Panc1 (cell line): ENCODE results near the gene UGT8. TPM values are rescaled to one million over a fixed set of nuclear protein-coding genes. Genes with fewer than 3 reads are reported as not detected.
"Not testable (repeated sequence)": the region's sequence is repeated elsewhere in the genome, so short reads cannot be mapped to it uniquely, and the experiment has no call there.

Source experiments
- ATAC-seq: fragments of 200-7000 bp; cut with Tn5 transposase; 2 replicates; pipeline ENCODE4 v1.9.1; 2020; ENCODE audit warnings: mild to moderate bottlenecking, moderate library complexity
- BruUV-seq: library from RNA; stranded (reverse); fragments of 400-500 nt; replicated peaks from 2 replicates; lab custom pipeline; 2021; lab: Mats Ljungman, UMichigan
- CTCF ChIA-PET: fragments of 300-600 bp; sonication (Branson Sonifier 250); formaldehyde crosslinking; loops from one replicate; lab custom pipeline; 2022; ENCODE audit warnings: antibody characterized with exemption; lab: Charles Lee
- POLR2A ChIA-PET: fragments of 300-600 bp; sonication (Branson Sonifier 250); formaldehyde crosslinking; loops from one replicate; lab custom pipeline; 2022; ENCODE audit warnings: antibody characterized with exemption; lab: Charles Lee
- DNase-seq: peaks from one replicate; pipeline ENCODE4 v3.0.0-alpha.2; 2010; ENCODE audit warnings: low read depth, low spot score
- H3K27ac ChIP-seq: 2 replicates; pipeline ENCODE4 v1.5.1; 2011; ENCODE audit warnings: mild to moderate bottlenecking, low read length, inconsistent platforms
- H3K27me3 ChIP-seq: fragments of 200-500 bp; sonication (Bioruptor generic); 2 replicates; pipeline ENCODE4 v1.6.0; 2014; ENCODE audit warnings: low read length, inconsistent platforms; ENCODE audit not compliant: control insufficient read depth, insufficient read depth
- H3K36me3 ChIP-seq: fragments of 200-500 bp; sonication (Bioruptor generic); 2 replicates; pipeline ENCODE4 v1.5.1; 2014; ENCODE audit warnings: inconsistent platforms, mild to moderate bottlenecking, low read length, moderate library complexity; ENCODE audit not compliant: control insufficient read depth, insufficient read depth
- H3K4me1 ChIP-seq: 2 replicates; pipeline ENCODE4 v1.5.1; 2011; ENCODE audit warnings: inconsistent platforms, mild to moderate bottlenecking, low read length, moderate library complexity; ENCODE audit not compliant: control insufficient read depth, insufficient read depth
- H3K4me3 ChIP-seq, 2 experiments: 2 replicates each; pipeline ENCODE4 v1.5.1; 2011 to 2012; ENCODE audit warnings: low read depth in 2 of 2, low read length in 2 of 2, mild to moderate bottlenecking in 2 of 2, inconsistent platforms in 1 of 2, moderate library complexity in 1 of 2
- H3K9me3 ChIP-seq: fragments of 200-500 bp; sonication (Bioruptor generic); 2 replicates; pipeline ENCODE4 v1.5.1; 2014; ENCODE audit warnings: low read depth, mild to moderate bottlenecking, inconsistent platforms, low read length, moderate library complexity; ENCODE audit not compliant: control insufficient read depth, insufficient read depth
- CTCF ChIP-seq: fragments of 450-650 bp; IDR thresholded peaks from 2 replicates; pipeline ENCODE4 v1.5.1; 2017; ENCODE audit warnings: mild to moderate bottlenecking
- POLR2AphosphoS5 ChIP-seq: IDR thresholded peaks from 2 replicates; pipeline ENCODE4 v1.6.1; 2012; ENCODE audit warnings: mild to moderate bottlenecking, low read depth, low read length, moderate library complexity
- REST ChIP-seq, 2 experiments: IDR thresholded peaks; 2 replicates each; pipeline ENCODE4 v1.6.1; 2011 to 2012; ENCODE audit warnings: low read depth in 2 of 2, control low read depth in 1 of 2, low read length in 1 of 2, mild to moderate bottlenecking in 1 of 2, moderate library complexity in 1 of 2; ENCODE audit not compliant: insufficient read depth in 1 of 2
- SIN3A ChIP-seq: IDR thresholded peaks from 2 replicates; pipeline ENCODE4 v1.6.1; 2012; ENCODE audit warnings: low read depth, mild to moderate bottlenecking, low read length, moderate library complexity, borderline replicate concordance; ENCODE audit not compliant: insufficient read depth
- TCF7L2 ChIP-seq: IDR thresholded peaks from 2 replicates; pipeline ENCODE4 v1.6.1; 2011; ENCODE audit warnings: mild to moderate bottlenecking, low read depth, low read length, inconsistent platforms
- in situ Hi-C: cut with HindIII; loops from 2 replicates; pipeline ENCODE4 v1.10.0; 2016; ENCODE audit warnings: low sequenced_read_pairs, low pct_unique_long_range_greater_than_20kb
- intact Hi-C: fragments of 100-400 bp; cut with micrococcal nuclease; formaldehyde crosslinking; loops from one replicate; pipeline ENCODE4 v1.10.0; 2022; ENCODE audit not compliant: unreplicated experiment
- total RNA-seq: library from RNA; stranded (reverse); gene quantifications from one replicate; pipeline ENCODE4 v1.2.1, GENCODE V29; 2021; ENCODE audit not compliant: unreplicated experiment

Gene UGT8
- total RNA-seq, 1 experiment from 2014 or later: 2.1 TPM

DNA sequence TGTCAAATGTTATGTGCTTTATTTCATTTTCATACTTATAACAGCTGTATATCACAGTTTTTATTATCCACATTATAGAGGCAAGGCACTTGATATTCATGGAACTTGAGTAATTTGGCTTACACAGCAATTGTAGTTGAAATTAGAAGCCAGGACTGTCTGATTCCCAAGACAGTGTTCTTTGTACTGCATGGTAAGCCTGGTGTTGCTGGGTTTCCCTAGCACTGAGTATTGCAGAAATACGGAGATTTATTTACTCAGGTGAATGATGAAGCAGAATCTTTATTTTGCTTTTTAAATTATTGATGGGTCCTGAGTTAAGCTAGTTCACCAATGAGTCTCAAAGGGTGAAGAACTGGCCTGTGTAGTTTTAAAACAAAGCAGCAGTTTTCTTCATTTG is 70.0 kb downstream of the UGT8 start:
- CTCF ChIA-PET: no interaction called here
- no peaks in the 10 kb centered on the region for H3K36me3 ChIP-seq
- no peaks in the 10 kb centered on the region for H3K27me3 ChIP-seq
- no peak overlapping the region for H3K4me3 ChIP-seq
- no peaks in the 10 kb centered on the region for H3K4me1 ChIP-seq
- no peak overlapping the region for H3K27ac ChIP-seq
- no peak for ATAC-seq
- intact Hi-C loops: no loop called here
- in situ Hi-C loops: no loop called here
- TF ChIP-seq POLR2AphosphoS5 (no peak), REST (IDR thresholded peaks at IDR 0.05; ENCODE audit: insufficient read depth in 1 of 2, low read depth in 2 of 2, low read length in 1 of 2) (no peak), TCF7L2 (no peak), CTCF (no peak), SIN3A (no peak)
- no peak for DNase-seq
- POLR2A ChIA-PET: no interaction called here
- no TSS peak for BruUV-seq
- H3K9me3 ChIP-seq: no peaks in the 10 kb centered on the region

GRCh38 chr4:114670733-114671132 is 72.1 kb downstream of the UGT8 start:
- ATAC-seq, H3K27ac ChIP-seq, DNase-seq, CTCF ChIA-PET, H3K9me3 ChIP-seq, H3K36me3 ChIP-seq, BruUV-seq, intact Hi-C loops, in situ Hi-C loops, POLR2A ChIA-PET, H3K4me1 ChIP-seq, H3K27me3 ChIP-seq, H3K4me3 ChIP-seq: not testable (repeated sequence)

- ATAC-seq (no peak), DNase-seq (no peak)
- ChIA-PET POLR2A (no interaction called here), CTCF (no interaction called here)
- in situ Hi-C loops (no loop called here), intact Hi-C loops (no loop called here)
- TF ChIP-seq REST (IDR thresholded peaks at IDR 0.05; ENCODE audit: insufficient read depth in 1 of 2, low read depth in 2 of 2, low read length in 1 of 2) (no peak), TCF7L2 (no peak), POLR2AphosphoS5 (no peak), SIN3A (no peak), CTCF (no peak)
- no peaks in the 10 kb centered on the region for H3K36me3 ChIP-seq
- H3K9me3 ChIP-seq: no peaks in the 10 kb centered on the region
- no peaks in the 10 kb centered on the region for H3K27me3 ChIP-seq
- BruUV-seq: no TSS peak
- H3K27ac ChIP-seq: no peak overlapping the region
- no peak overlapping the region for H3K4me3 ChIP-seq
- no peaks in the 10 kb centered on the region for H3K4me1 ChIP-seq
Measured at GRCh38 chr4:114673306-114673705, 74.7 kb downstream of the UGT8 start.
